ENCODE results near the gene RGMB. TPM values are rescaled to one million over a fixed set of nuclear protein-coding genes. Genes with fewer than 3 reads are reported as not detected.
A peak's percentile ranks its signal among the peaks of the same experiment; 100 is the strongest.

The RGMB gene
- total and polyA plus RNA-seq, 2 donors: 1.7 to 4.1 TPM

DNA sequence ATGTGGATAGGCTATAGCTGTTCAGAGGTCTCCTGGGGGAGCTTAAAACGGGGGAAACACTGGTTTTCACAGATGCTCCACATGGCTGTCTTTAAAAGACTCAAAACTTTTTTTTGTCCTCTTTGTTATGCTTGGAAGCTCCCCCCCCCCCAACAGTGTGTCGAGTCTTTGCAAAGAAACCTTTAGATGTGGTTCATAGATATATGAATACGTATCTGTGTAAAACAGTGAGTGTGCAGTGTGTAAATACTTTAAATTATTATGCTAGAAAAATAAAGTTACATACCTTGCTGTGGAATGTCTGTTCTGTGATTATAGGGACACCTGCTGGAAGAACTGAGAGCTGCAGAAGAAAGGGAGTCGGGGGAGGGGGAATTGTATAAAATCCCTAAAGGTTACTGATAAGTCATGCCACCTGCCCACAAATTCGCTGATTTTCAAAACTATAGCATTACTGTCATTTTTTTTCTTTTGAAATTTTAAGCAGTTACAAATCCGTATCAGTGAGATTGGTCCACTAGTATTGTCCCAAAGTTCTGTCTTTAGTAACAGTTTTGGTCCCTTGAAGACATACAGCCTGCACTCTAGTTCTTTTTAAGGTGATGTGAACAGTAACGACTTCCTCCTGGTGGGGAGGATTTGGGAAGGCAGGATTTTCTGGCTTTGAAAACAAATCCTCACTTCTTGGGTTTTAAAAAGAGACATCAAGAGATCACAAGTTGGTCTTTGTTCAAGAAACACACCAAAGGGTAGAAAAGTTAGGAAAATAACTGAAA is 22.9 kb downstream of the RGMB start:
- DNase-seq (ENCODE audit: low read depth in 6 of 9, low spot score in 9 of 9): peak in 6 of 9 donors; percentile 10 to 72 (median 38)

DNA sequence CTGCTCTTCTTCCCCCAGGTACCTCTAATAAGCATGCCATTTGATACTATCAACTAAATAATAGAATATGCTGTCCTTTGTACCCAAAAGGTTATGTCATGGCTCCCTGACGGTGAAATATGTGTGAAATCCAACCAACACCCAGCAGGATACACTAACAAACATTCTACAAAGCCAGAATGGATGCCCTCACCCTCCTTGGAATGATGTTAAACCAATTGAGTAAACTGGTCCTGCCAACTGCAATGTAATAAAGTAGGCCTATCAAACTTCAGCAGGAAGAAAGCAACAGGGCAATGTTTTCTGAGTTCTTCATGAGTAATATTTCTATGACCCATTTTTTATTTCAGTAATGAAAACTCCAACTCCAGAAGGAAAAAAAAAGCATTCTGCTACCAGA is 24.9 kb downstream of the RGMB start:
- no peaks in the 10 kb centered on the region for H3K9me3 ChIP-seq (ENCODE audit: control insufficient read depth in 2 of 2, insufficient read depth in 1 of 2, low read length in 1 of 2)
- 89% methylated on average over 1 of the region's 1 CpG for WGBS
- H3K4me1 ChIP-seq (ENCODE audit: control insufficient read depth in 2 of 2, insufficient read depth in 2 of 2, low read length in 2 of 2): no peaks in the 10 kb centered on the region
- no peak overlapping the region for H3K4me3 ChIP-seq (ENCODE audit: low read length in 2 of 2)
- no peaks in the 10 kb centered on the region for H3K36me3 ChIP-seq (ENCODE audit: control insufficient read depth in 2 of 2, insufficient read depth in 2 of 2, low read length in 1 of 2)
- no peaks in the 10 kb centered on the region for H3K27me3 ChIP-seq (ENCODE audit: control insufficient read depth in 2 of 2, insufficient read depth in 1 of 2, low read length in 1 of 2)
- no peak overlapping the region for H3K27ac ChIP-seq (ENCODE audit: low read depth in 1 of 2, low read length in 1 of 2)
- DNase-seq (ENCODE audit: low read depth in 6 of 9, low spot score in 9 of 9): no peak

More for the DNA sequence above, 22.9 kb downstream of the RGMB start:
- no peaks in the 10 kb centered on the region for H3K27me3 ChIP-seq (ENCODE audit: control insufficient read depth in 2 of 2, insufficient read depth in 1 of 2, low read length in 1 of 2)
- H3K4me1 ChIP-seq (ENCODE audit: control insufficient read depth in 2 of 2, insufficient read depth in 2 of 2, low read length in 2 of 2): no peaks in the 10 kb centered on the region
- H3K27ac ChIP-seq (ENCODE audit: low read depth in 1 of 2, low read length in 1 of 2): no peak overlapping the region
- no peaks in the 10 kb centered on the region for H3K36me3 ChIP-seq (ENCODE audit: control insufficient read depth in 2 of 2, insufficient read depth in 2 of 2, low read length in 1 of 2)
- no peaks in the 10 kb centered on the region for H3K9me3 ChIP-seq (ENCODE audit: control insufficient read depth in 2 of 2, insufficient read depth in 1 of 2, low read length in 1 of 2)
- 15% methylated on average over 7 of the region's 7 CpGs for WGBS
- H3K4me3 ChIP-seq (ENCODE audit: low read length in 2 of 2): no peak overlapping the region

DNA sequence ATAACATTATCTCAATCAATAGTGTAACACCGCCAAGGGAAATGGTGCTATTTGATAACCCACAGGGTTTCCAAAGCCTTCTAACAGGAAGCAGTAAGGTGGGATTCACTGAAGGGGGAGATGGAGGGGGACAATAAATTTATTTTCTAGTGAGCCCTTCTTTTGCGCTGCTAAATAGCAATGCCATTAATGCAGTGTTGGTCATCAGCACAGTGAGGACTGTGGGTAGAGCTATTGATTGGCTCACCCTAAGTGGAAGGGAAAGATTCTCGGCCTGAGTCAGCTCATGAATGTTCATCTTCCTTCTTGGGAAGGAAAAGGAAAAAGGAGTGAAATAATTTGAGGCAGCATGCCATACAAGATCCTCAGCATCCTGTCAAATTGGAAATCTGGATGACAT is 25.4 kb downstream of the RGMB start:
- Histone ChIP-seq H3K9me3 (ENCODE audit: control insufficient read depth in 2 of 2, insufficient read depth in 1 of 2, low read length in 1 of 2) (no peaks in the 10 kb centered on the region), H3K4me1 (ENCODE audit: control insufficient read depth in 2 of 2, insufficient read depth in 2 of 2, low read length in 2 of 2) (no peaks in the 10 kb centered on the region), H3K27me3 (ENCODE audit: control insufficient read depth in 2 of 2, insufficient read depth in 1 of 2, low read length in 1 of 2) (no peaks in the 10 kb centered on the region), H3K27ac (ENCODE audit: low read depth in 1 of 2, low read length in 1 of 2) (no peak overlapping the region), H3K4me3 (ENCODE audit: low read length in 2 of 2) (no peak overlapping the region), H3K36me3 (ENCODE audit: control insufficient read depth in 2 of 2, insufficient read depth in 2 of 2, low read length in 1 of 2) (no peaks in the 10 kb centered on the region)
- no peak for DNase-seq (ENCODE audit: low read depth in 6 of 9, low spot score in 9 of 9)
- WGBS: 96% methylated on average over 3 of the region's 3 CpGs

DNA sequence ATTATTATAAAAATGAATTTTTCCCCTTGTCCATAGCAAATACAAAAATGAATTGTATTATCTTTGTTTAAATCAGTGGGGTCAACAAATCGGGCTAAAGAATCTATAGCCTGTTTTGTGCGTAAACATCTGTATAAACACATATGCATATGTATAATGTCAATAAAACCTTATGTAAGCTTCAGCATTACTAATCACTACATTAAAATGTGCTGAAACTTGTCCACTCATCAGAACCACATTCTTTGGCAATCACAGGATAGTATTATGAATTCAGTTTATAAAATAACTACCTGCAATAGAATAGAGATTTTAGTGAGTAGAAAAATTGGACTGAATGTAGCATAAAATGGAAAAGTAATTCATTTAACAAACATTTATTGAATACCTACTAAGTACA is 30.6 kb downstream of the RGMB start:
- H3K4me3 ChIP-seq (ENCODE audit: low read length in 2 of 2): no peak overlapping the region
- H3K9me3 ChIP-seq (ENCODE audit: control insufficient read depth in 2 of 2, insufficient read depth in 1 of 2, low read length in 1 of 2): no peaks in the 10 kb centered on the region
- no peaks in the 10 kb centered on the region for H3K27me3 ChIP-seq (ENCODE audit: control insufficient read depth in 2 of 2, insufficient read depth in 1 of 2, low read length in 1 of 2)
- over 99% methylated on average over 2 of the region's 2 CpGs for WGBS
- H3K4me1 ChIP-seq (ENCODE audit: control insufficient read depth in 2 of 2, insufficient read depth in 2 of 2, low read length in 2 of 2): no peaks in the 10 kb centered on the region
- no peak overlapping the region for H3K27ac ChIP-seq (ENCODE audit: low read depth in 1 of 2, low read length in 1 of 2)
- H3K36me3 ChIP-seq (ENCODE audit: control insufficient read depth in 2 of 2, insufficient read depth in 2 of 2, low read length in 1 of 2): no peaks in the 10 kb centered on the region
- DNase-seq (ENCODE audit: low read depth in 6 of 9, low spot score in 9 of 9): no peak

DNA sequence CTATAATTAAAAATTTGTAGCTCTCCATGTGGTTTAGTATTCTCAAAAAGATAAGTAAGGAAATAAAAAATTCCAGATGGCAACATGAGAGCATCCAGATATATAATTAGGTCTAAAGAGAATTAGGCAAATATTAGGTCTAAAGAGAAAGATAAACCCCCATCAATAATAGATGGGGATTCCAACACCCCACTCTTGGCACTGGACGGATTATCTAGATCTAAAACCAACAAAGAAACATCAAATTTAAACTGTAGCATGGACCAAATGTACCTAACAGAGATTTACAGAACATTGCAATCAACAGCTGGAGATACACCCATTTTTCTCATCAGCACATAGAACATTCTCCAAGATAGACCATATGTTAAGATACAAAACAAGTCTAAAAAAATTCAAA is 31.6 kb downstream of the RGMB start:
- Histone ChIP-seq H3K27ac (ENCODE audit: low read depth in 1 of 2, low read length in 1 of 2) (no peak overlapping the region), H3K9me3 (ENCODE audit: control insufficient read depth in 2 of 2, insufficient read depth in 1 of 2, low read length in 1 of 2) (no peaks in the 10 kb centered on the region), H3K4me1 (ENCODE audit: control insufficient read depth in 2 of 2, insufficient read depth in 2 of 2, low read length in 2 of 2) (no peaks in the 10 kb centered on the region), H3K27me3 (ENCODE audit: control insufficient read depth in 2 of 2, insufficient read depth in 1 of 2, low read length in 1 of 2) (no peaks in the 10 kb centered on the region), H3K4me3 (ENCODE audit: low read length in 2 of 2) (no peak overlapping the region), H3K36me3 (ENCODE audit: control insufficient read depth in 2 of 2, insufficient read depth in 2 of 2, low read length in 1 of 2) (no peaks in the 10 kb centered on the region)
- no peak for DNase-seq (ENCODE audit: low read depth in 6 of 9, low spot score in 9 of 9)
- WGBS: 44% methylated on average over 1 of the region's 1 CpG

DNA sequence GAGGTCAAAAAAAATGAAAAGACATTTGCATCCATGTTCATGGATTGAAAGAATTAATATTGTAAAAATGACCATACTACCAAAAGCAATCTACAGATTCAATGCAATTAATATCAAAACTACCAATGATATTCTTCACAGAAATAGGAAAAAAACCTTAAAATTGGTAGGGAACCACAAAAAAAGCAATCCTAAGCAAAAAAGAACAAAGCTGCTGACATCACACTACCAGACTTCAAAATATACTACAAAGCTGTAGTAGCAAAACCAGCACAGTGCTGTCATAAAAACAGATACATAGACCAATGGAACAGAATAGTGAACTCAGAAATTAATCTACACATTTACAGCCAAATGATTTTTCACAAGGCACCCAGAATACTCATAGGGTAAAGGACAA is 34.3 kb downstream of the RGMB start:
- no peak overlapping the region for H3K27ac ChIP-seq (ENCODE audit: low read depth in 1 of 2, low read length in 1 of 2)
- H3K4me1 ChIP-seq (ENCODE audit: control insufficient read depth in 2 of 2, insufficient read depth in 2 of 2, low read length in 2 of 2): no peaks in the 10 kb centered on the region
- no peak for DNase-seq (ENCODE audit: low read depth in 6 of 9, low spot score in 9 of 9)
- H3K9me3 ChIP-seq (ENCODE audit: control insufficient read depth in 2 of 2, insufficient read depth in 1 of 2, low read length in 1 of 2): no peaks in the 10 kb centered on the region
- no peaks in the 10 kb centered on the region for H3K27me3 ChIP-seq (ENCODE audit: control insufficient read depth in 2 of 2, insufficient read depth in 1 of 2, low read length in 1 of 2)
- H3K4me3 ChIP-seq (ENCODE audit: low read length in 2 of 2): no peak overlapping the region
- H3K36me3 ChIP-seq (ENCODE audit: control insufficient read depth in 2 of 2, insufficient read depth in 2 of 2, low read length in 1 of 2): no peaks in the 10 kb centered on the region

DNA sequence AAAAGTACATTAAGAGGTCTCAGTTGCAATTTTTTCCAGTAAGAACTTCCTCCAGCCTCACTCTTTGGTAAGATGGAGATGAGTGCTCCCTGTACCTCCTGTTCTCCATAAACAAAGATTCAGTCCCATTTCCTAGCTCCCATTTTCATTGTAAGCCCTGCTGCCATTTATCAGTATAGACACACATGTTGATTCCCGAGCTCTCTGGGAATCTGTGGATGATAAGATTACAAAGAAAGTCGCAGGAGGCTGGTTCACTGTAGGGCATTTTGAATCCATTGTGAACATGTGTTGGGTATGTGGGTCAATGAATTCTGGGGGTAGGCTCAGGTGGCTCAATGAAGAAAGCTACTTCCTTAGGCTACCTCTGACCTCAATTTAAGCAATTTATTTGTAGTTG is 36.7 kb downstream of the RGMB start:
- H3K27me3 ChIP-seq (ENCODE audit: control insufficient read depth in 2 of 2, insufficient read depth in 1 of 2, low read length in 1 of 2): no peaks in the 10 kb centered on the region
- H3K4me3 ChIP-seq (ENCODE audit: low read length in 2 of 2): no peak overlapping the region
- H3K4me1 ChIP-seq (ENCODE audit: control insufficient read depth in 2 of 2, insufficient read depth in 2 of 2, low read length in 2 of 2): no peaks in the 10 kb centered on the region
- H3K9me3 ChIP-seq (ENCODE audit: control insufficient read depth in 2 of 2, insufficient read depth in 1 of 2, low read length in 1 of 2): no peaks in the 10 kb centered on the region
- no peak overlapping the region for H3K27ac ChIP-seq (ENCODE audit: low read depth in 1 of 2, low read length in 1 of 2)
- DNase-seq (ENCODE audit: low read depth in 6 of 9, low spot score in 9 of 9): no peak
- WGBS: 70% methylated on average over 2 of the region's 2 CpGs
- no peaks in the 10 kb centered on the region for H3K36me3 ChIP-seq (ENCODE audit: control insufficient read depth in 2 of 2, insufficient read depth in 2 of 2, low read length in 1 of 2)

DNA sequence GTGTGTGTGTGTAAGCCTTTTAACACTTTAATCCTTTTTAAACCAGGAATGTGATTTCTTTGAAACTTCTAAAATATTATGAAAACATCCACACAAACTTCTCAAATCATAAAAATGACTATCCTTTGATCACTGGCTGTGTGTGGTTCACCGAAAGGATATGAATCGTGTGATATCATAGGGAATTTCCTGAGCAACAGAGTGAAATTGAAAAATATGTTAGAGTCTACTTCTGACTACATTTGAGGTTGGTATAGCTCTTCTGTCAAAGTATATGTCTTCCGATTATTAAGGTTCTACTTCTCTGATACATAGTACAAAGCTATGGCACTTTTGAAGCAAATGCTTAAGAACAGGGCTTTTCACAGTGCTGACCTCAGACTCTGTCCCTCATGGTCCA is 40.3 kb downstream of the RGMB start:
- Histone ChIP-seq H3K27me3 (ENCODE audit: control insufficient read depth in 2 of 2, insufficient read depth in 1 of 2, low read length in 1 of 2) (no peaks in the 10 kb centered on the region), H3K4me1 (ENCODE audit: control insufficient read depth in 2 of 2, insufficient read depth in 2 of 2, low read length in 2 of 2) (no peaks in the 10 kb centered on the region), H3K4me3 (ENCODE audit: low read length in 2 of 2) (no peak overlapping the region), H3K36me3 (ENCODE audit: control insufficient read depth in 2 of 2, insufficient read depth in 2 of 2, low read length in 1 of 2) (no peaks in the 10 kb centered on the region), H3K9me3 (ENCODE audit: control insufficient read depth in 2 of 2, insufficient read depth in 1 of 2, low read length in 1 of 2) (no peaks in the 10 kb centered on the region), H3K27ac (ENCODE audit: low read depth in 1 of 2, low read length in 1 of 2) (no peak overlapping the region)
- DNase-seq (ENCODE audit: low read depth in 6 of 9, low spot score in 9 of 9): no peak
- WGBS: 96% methylated on average over 3 of the region's 3 CpGs

DNA sequence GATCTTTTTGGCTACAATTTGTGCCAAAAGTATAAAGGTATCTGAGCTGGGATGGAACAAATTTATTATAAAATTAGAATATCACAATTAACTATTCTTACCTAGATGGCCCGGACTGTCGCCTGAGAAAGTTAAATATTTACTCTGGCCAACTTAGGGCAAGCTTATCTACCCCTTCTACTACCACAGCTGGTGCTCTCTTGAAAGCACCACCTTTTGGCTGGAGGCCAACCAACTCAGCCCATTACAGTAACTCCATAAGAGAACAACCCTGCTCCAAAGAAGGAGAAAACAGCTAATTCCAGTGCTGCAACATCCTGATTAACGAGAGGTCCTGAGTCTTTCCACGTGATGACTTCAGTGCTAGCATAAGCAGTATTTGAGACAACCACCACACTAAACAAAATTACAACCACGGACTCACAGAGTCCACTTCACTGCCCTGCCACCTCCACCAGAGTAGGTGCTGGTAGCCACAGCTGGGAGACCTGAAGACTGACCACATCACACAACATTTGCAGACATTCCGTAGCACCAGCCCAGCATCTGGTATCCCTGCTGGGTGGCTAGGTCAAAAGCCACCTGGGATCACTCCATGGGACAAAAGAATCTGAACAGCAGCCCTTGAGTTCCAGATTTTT is 43.2 kb downstream of the RGMB start:
- no peaks in the 10 kb centered on the region for H3K27me3 ChIP-seq (ENCODE audit: control insufficient read depth in 2 of 2, insufficient read depth in 1 of 2, low read length in 1 of 2)
- 95% methylated on average over 6 of the region's 6 CpGs for WGBS
- H3K36me3 ChIP-seq (ENCODE audit: control insufficient read depth in 2 of 2, insufficient read depth in 2 of 2, low read length in 1 of 2): no peaks in the 10 kb centered on the region
- H3K27ac ChIP-seq (ENCODE audit: low read depth in 1 of 2, low read length in 1 of 2): no peak overlapping the region
- H3K4me1 ChIP-seq (ENCODE audit: control insufficient read depth in 2 of 2, insufficient read depth in 2 of 2, low read length in 2 of 2): no peaks in the 10 kb centered on the region
- H3K4me3 ChIP-seq (ENCODE audit: low read length in 2 of 2): no peak overlapping the region
- no peaks in the 10 kb centered on the region for H3K9me3 ChIP-seq (ENCODE audit: control insufficient read depth in 2 of 2, insufficient read depth in 1 of 2, low read length in 1 of 2)
- DNase-seq (ENCODE audit: low read depth in 6 of 9, low spot score in 9 of 9): no peak

All from thymus (tissue), 11 donors.